HEK293T (cell line): ENCODE results near the gene EPHA4.

Source experiments
- ARNT ChIP-seq: fragments of 450-650 bp; IDR thresholded peaks from 2 replicates; pipeline ENCODE4 v1.6.1; 2017; ENCODE audit warnings: mild to moderate bottlenecking
- BHLHE40 ChIP-seq: fragments of 450-650 bp; IDR thresholded peaks from 2 replicates; pipeline ENCODE4 v1.6.1; 2016; ENCODE audit warnings: mild to moderate bottlenecking, moderate library complexity, borderline replicate concordance
- ELF4 ChIP-seq: fragments of 450-650 bp; IDR thresholded peaks from 2 replicates; pipeline ENCODE4 v1.6.1; 2017; ENCODE audit warnings: antibody characterized with exemption
- FOXK2 ChIP-seq: fragments of 450-650 bp; IDR thresholded peaks from 2 replicates; pipeline ENCODE4 v1.6.1; 2016; ENCODE audit warnings: mild to moderate bottlenecking
- FOXM1 ChIP-seq: fragments of 450-650 bp; IDR thresholded peaks from 2 replicates; pipeline ENCODE4 v1.6.1; 2017; ENCODE audit warnings: mild to moderate bottlenecking, borderline replicate concordance
- LEF1 ChIP-seq: fragments of 450-650 bp; IDR thresholded peaks from 2 replicates; pipeline ENCODE4 v1.6.1; 2017; ENCODE audit warnings: mild to moderate bottlenecking, borderline replicate concordance
- SP1 ChIP-seq: fragments of 450-650 bp; IDR thresholded peaks from 2 replicates; pipeline ENCODE4 v1.6.1; 2017
- SUZ12 ChIP-seq: fragments of 450-650 bp; IDR thresholded peaks from 2 replicates; pipeline ENCODE4 v1.6.1; 2016; ENCODE audit warnings: mild to moderate bottlenecking

DNA sequence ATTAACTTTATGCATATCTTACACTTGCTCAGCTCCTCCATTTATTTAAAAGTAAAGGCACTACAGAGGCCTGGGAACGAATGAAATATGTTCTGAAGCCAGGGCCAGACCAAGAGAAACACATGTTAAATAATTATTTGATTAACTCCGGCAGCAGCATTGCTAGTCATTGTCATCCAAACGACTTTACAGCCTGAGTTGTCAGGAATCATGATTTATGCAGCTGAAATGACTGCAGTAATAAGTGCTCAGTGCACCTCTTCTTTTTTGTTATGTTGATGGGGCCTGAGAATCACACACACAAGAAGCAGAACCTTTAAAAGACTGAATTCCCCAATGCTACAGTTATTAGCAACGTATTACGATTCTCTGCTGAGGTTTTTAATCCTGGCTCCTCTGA is 58.9 kb downstream of the EPHA4 start:
- no peak for TF ChIP-seq SP1
- TF ChIP-seq ELF4 = no peak
- TF ChIP-seq BHLHE40 = no peak
- no peak for TF ChIP-seq FOXM1
- no peak for TF ChIP-seq LEF1
- TF ChIP-seq FOXK2 = no peak
- TF ChIP-seq ARNT = no peak
- no peak for TF ChIP-seq SUZ12
